ENCODE results near the gene PIK3CB. TPM values are rescaled to one million over a fixed set of nuclear protein-coding genes. Genes with fewer than 3 reads are reported as not detected.

Gene PIK3CB
- total and polyA plus RNA-seq, 2 of the 8 experiments (the other 6 are each of a cell fraction or from before 2014, with no cell fraction given): 8.3 to 35.2 TPM

DNA sequence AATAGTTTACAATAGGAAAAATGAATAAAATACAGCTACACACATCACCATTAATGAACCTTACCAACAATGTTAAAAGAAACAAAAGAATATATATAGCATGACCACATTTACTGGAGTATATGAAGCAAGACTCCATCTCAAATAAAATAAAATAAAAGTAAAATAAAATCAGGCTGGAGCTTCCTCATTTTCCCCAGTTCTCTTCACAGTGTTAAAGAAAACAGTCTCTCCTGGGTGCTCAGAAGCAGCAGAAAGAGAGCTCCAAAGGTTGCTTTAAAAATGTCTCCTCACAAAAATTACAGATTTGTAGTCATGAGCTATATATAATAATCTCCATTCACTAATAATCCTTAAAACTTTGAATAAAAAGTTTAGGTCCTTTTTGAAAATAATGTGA, 48.8 kb downstream of the PIK3CB start:
- Histone ChIP-seq H3K4me1 (replicated peaks in 1 of 4; ENCODE audit: control insufficient read depth in 3 of 4, insufficient read depth in 4 of 4, low read length in 3 of 4) (no peaks in the 10 kb centered on the region), H3K4me3 (ENCODE audit: extremely low read depth in 1 of 4, insufficient read depth in 2 of 4, low read depth in 3 of 4, low read length in 4 of 4) (no peak overlapping the region), H3K27ac (ENCODE audit: low read depth, low read length) (no peak overlapping the region), H3K18ac (ENCODE audit: extremely low read depth, low read length) (no peak overlapping the region), H2BK120ac (replicated peaks; ENCODE audit: low read depth, low read length) (no peak overlapping the region), H3K23me2 (ENCODE audit: low read depth, low read length) (no peaks in the 10 kb centered on the region), H2BK20ac (ENCODE audit: low read length) (no peak overlapping the region), H2AFZ (ENCODE audit: low read length) (no peak overlapping the region), H3K23ac (ENCODE audit: insufficient read length) (no peak overlapping the region), H4K20me1 (replicated peaks in 1 of 2; ENCODE audit: control insufficient read depth in 1 of 2, insufficient read depth in 2 of 2, low read length in 2 of 2) (no peaks in the 10 kb centered on the region), H3K4ac (replicated peaks; ENCODE audit: insufficient read length, low read depth, low read length) (no peak overlapping the region), H3K56ac (replicated peaks; ENCODE audit: insufficient read length, low read depth, low read length) (no peak overlapping the region), H2BK5ac (ENCODE audit: low read depth, low read length) (no peak overlapping the region), H3K14ac (ENCODE audit: insufficient read length) (no peak overlapping the region), H3K4me2 (ENCODE audit: insufficient read depth in 1 of 2, low read depth in 2 of 2, low read length in 2 of 2) (no peak overlapping the region), H4K5ac (ENCODE audit: insufficient read length, low read depth, low read length) (no peak overlapping the region), H4K91ac (replicated peaks; ENCODE audit: insufficient read length, low read length) (no peak overlapping the region), H2BK15ac (ENCODE audit: low read length) (no peak overlapping the region), H3K9ac (replicated peaks in 1 of 4; ENCODE audit: extremely low read depth in 1 of 4, low read depth in 3 of 4, low read length in 3 of 4) (no peak overlapping the region), H3K27me3 (replicated peaks in 1 of 4; ENCODE audit: control insufficient read depth in 3 of 4, extremely low read depth in 1 of 4, insufficient read depth in 3 of 4, low read length in 3 of 4) (no peaks in the 10 kb centered on the region), H3K79me2 (ENCODE audit: control insufficient read depth in 1 of 2, insufficient read depth in 2 of 2, low read length in 2 of 2) (no peaks in the 10 kb centered on the region; a peak in 2 of 4 replicates), H4K8ac (ENCODE audit: extremely low read depth, insufficient read depth, low read length) (no peak overlapping the region), H3K9me3 (ENCODE audit: insufficient read depth in 2 of 2, low read depth in 1 of 2, low read length in 1 of 2) (peaks cover 0 to 7% of the 10 kb centered on the region in 2 experiments; a peak in 1 of 4 replicates), H3K79me1 (ENCODE audit: low read depth, low read length) (peaks cover 2% of the 10 kb centered on the region; the same call in 1 of the 2 replicates), H2BK12ac (ENCODE audit: low read depth, low read length) (no peak overlapping the region), H2AK5ac (ENCODE audit: low read depth, low read length) (no peak overlapping the region), H3K36me3 (ENCODE audit: control insufficient read depth in 2 of 4, insufficient read depth in 4 of 4, low read length in 3 of 4) (no peaks in the 10 kb centered on the region)
- DNase-seq (ENCODE audit: low read depth in 1 of 2, low spot score in 2 of 2) (no peak), FAIRE-seq (no peak)
- POLR2A ChIA-PET (ENCODE audit: partially characterized antibody): interaction anchor here (0.6 to 1.1 kb wide), 2 partner anchors 11 to 16 kb away, joined by 4 read pairs; no protein-coding TSS in a partner anchor
- CTCF ChIA-PET (ENCODE audit: partially characterized antibody): interaction anchor here (1.5 to 2.8 kb wide), 2 partner anchors 11 to 137 kb away, joined by 5 to 11 read pairs; no protein-coding TSS in a partner anchor
- TF ChIP-seq, protein P1, sequence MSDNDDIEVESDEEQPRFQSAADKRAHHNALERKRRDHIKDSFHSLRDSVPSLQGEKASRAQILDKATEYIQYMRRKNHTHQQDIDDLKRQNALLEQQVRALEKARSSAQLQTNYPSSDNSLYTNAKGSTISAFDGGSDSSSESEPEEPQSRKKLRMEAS (IDR thresholded peaks at IDR 0.05): no peak
- TF ChIP-seq RBBP5 (IDR thresholded peaks at IDR 0.05; ENCODE audit: borderline replicate concordance, low read depth, low read length) (no peak), POLR2A (IDR thresholded peaks at IDR 0.05; ENCODE audit: control extremely low read depth in 1 of 2, low read depth in 2 of 2, low read length in 2 of 2) (no peak)
